HepG2 (cell line): ENCODE measurements around the gene ST6GALNAC6. TPM values are rescaled to one million over a fixed set of nuclear protein-coding genes. Genes with fewer than 3 reads are reported as not detected.

ENCODE experiments used
- ATAC-seq: fragments of 200-7000 bp; cut with Tn5 transposase; 3 replicates; pipeline ENCODE4 v1.9.1; 2020; ENCODE audit warnings: mild to moderate bottlenecking, moderate library complexity
- BruUV-seq: library from RNA; stranded (reverse); fragments of 400-500 nt; replicated peaks from 2 replicates; lab custom pipeline; 2021; lab: Mats Ljungman, UMichigan
- CTCF ChIA-PET: fragments of 300-600 bp; formaldehyde crosslinking; extraction: SDS; loops from one replicate; lab custom pipeline; 2021; ENCODE audit warnings: low total read pairs, inconsistent platforms, low intra/inter-chr PET ratio; lab: Yijun Ruan, JAX
- POLR2A ChIA-PET: fragments of 350-600 bp; sonication (Branson Sonifier 250); formaldehyde crosslinking; loops from one replicate; lab custom pipeline; 2020; ENCODE audit warnings: antibody characterized with exemption, inconsistent platforms; lab: Yijun Ruan, JAX
- DNase-seq: peaks from one replicate; pipeline ENCODE4 v3.0.0-alpha.2; 2015; ENCODE audit warnings: low spot score
- FAIRE-seq: peaks from 3 replicates; lab custom pipeline; 2011; peaks lifted over from hg19 to GRCh38; lab: Jason Lieb, UNC
- H2AFZ ChIP-seq: one replicate; pipeline ENCODE4 v1.6.1; 2011; ENCODE audit warnings: low read length, inconsistent platforms
- H3K27ac ChIP-seq: fragments of 300-600 bp; 3 replicates; pipeline ENCODE4 v1.8.0; 2011; ENCODE audit warnings: mixed run types, mild to moderate bottlenecking, mixed read lengths, low read length, inconsistent platforms; ENCODE audit not compliant: insufficient read depth; ENCODE audit errors: extremely low read length
- H3K27me3 ChIP-seq, 2 experiments: fragments of 200-600 bp in 1 of 2; 2 replicates in 1 of 2; 3 replicates in 1 of 2; pipeline versions ENCODE4 v1.6.0 to v1.8.0; 2011; ENCODE audit warnings: low read length in 2 of 2, mild to moderate bottlenecking in 2 of 2, moderate library complexity in 2 of 2, inconsistent platforms in 1 of 2; ENCODE audit not compliant: insufficient read depth in 2 of 2, control insufficient read depth in 1 of 2
- H3K36me3 ChIP-seq, 2 experiments: fragments of 200-600 bp in 1 of 2; replicated peaks in 1 of 2; 2 replicates in 1 of 2; 3 replicates in 1 of 2; pipeline versions ENCODE4 v1.5.1 to v1.8.0; 2011; ENCODE audit warnings: low read length in 2 of 2, inconsistent platforms in 1 of 2; ENCODE audit not compliant: insufficient read depth in 2 of 2, control insufficient read depth in 1 of 2
- H3K4me1 ChIP-seq: 2 replicates; pipeline ENCODE4 v1.5.1; 2012; ENCODE audit warnings: low read length, inconsistent platforms; ENCODE audit not compliant: insufficient read depth
- H3K4me2 ChIP-seq: 2 replicates; pipeline ENCODE4 v1.6.0; 2011; ENCODE audit warnings: low read depth, low read length, inconsistent platforms
- H3K4me3 ChIP-seq, 3 experiments: fragments of 200-600 bp in 1 of 3; sonication (generic), shearing (Covaris generic) in 1 of 3; replicated peaks in 1 of 3; 2 replicates each; pipeline ENCODE4 v1.5.1; 2011 to 2016; ENCODE audit warnings: low read length in 3 of 3, inconsistent platforms in 2 of 3, low read depth in 2 of 3, mild to moderate bottlenecking in 2 of 3, control low read depth in 1 of 3, mixed read lengths in 1 of 3; ENCODE audit not compliant: insufficient read depth in 1 of 3
- H3K79me2 ChIP-seq: one replicate; pipeline ENCODE4 v1.6.1; 2011; ENCODE audit warnings: low read length, inconsistent platforms; ENCODE audit not compliant: insufficient read depth
- H3K9ac ChIP-seq: 2 replicates; pipeline ENCODE4 v1.6.0; 2011; ENCODE audit warnings: mild to moderate bottlenecking, low read depth, low read length, inconsistent platforms; ENCODE audit not compliant: insufficient read depth
- H3K9me3 ChIP-seq: 2 replicates; pipeline ENCODE4 v1.5.1; 2012; ENCODE audit warnings: mild to moderate bottlenecking, low read length
- H4K20me1 ChIP-seq: 2 replicates; pipeline ENCODE4 v1.6.0; 2011; ENCODE audit warnings: inconsistent platforms, mild to moderate bottlenecking, low read length, moderate library complexity; ENCODE audit not compliant: insufficient read depth
- ESRRA ChIP-seq: sonication (generic); formaldehyde crosslinking; IDR thresholded peaks from 2 replicates; pipeline ENCODE4 v1.5.1; 2020; ENCODE audit warnings: mild to moderate bottlenecking, low read depth, missing genetic modification reagents
- FLYWCH1 ChIP-seq: sonication (generic); formaldehyde crosslinking; IDR thresholded peaks from 2 replicates; pipeline ENCODE4 v1.8.1; 2023; ENCODE audit warnings: mild to moderate bottlenecking, missing genetic modification reagents
- GPN1 ChIP-seq: sonication (generic); formaldehyde crosslinking; IDR thresholded peaks from 2 replicates; pipeline ENCODE4 v1.5.1; 2020; ENCODE audit warnings: missing genetic modification reagents, borderline replicate concordance
- HNRNPUL1 ChIP-seq: fragments of 200-400 bp; formaldehyde crosslinking; IDR thresholded peaks from 2 replicates; pipeline ENCODE4 v1.6.1; 2017; ENCODE audit warnings: low read depth, mild to moderate bottlenecking, low read length, moderate library complexity
- HOXA7 ChIP-seq: sonication (generic); formaldehyde crosslinking; IDR thresholded peaks from 2 replicates; pipeline ENCODE4 v1.8.1; 2022; ENCODE audit warnings: mild to moderate bottlenecking, missing genetic modification reagents, moderate library complexity
- PCBP1 ChIP-seq: fragments of 200-400 bp; formaldehyde crosslinking; IDR thresholded peaks from 2 replicates; pipeline ENCODE4 v1.6.1; 2017; ENCODE audit warnings: mild to moderate bottlenecking, low read depth, low read length, borderline replicate concordance
- ZMYM3 ChIP-seq: sonication (generic); formaldehyde crosslinking; IDR thresholded peaks from 2 replicates; pipeline ENCODE4 v1.5.1; 2020; ENCODE audit warnings: mild to moderate bottlenecking, missing genetic modification reagents
- ZNF24 ChIP-seq: fragments of 450-650 bp; IDR thresholded peaks from 2 replicates; pipeline ENCODE4 v1.6.1; 2017; ENCODE audit warnings: antibody characterized with exemption, mild to moderate bottlenecking
- ZNF33A ChIP-seq: sonication (generic); formaldehyde crosslinking; IDR thresholded peaks from 2 replicates; pipeline ENCODE4 v1.5.1; 2020; ENCODE audit warnings: missing genetic modification reagents, mild to moderate bottlenecking, moderate library complexity, borderline replicate concordance
- ZNF773 ChIP-seq: sonication (generic); formaldehyde crosslinking; IDR thresholded peaks from 2 replicates; pipeline ENCODE4 v1.4.0; 2020; ENCODE audit warnings: missing genetic modification reagents, borderline replicate concordance
- ZNF782 ChIP-seq: sonication (generic); formaldehyde crosslinking; IDR thresholded peaks from 2 replicates; pipeline ENCODE4 v1.4.0; 2020; ENCODE audit warnings: missing genetic modification reagents, mild to moderate bottlenecking, borderline replicate concordance
- ZZZ3 ChIP-seq: sonication (generic); formaldehyde crosslinking; IDR thresholded peaks from 2 replicates; pipeline ENCODE4 v1.4.0; 2020; ENCODE audit warnings: missing genetic modification reagents, mild to moderate bottlenecking, borderline replicate concordance
- WGBS: methylation state at CpG from one replicate; pipeline ENCODE4 v1.1.6; 2017; ENCODE audit warnings: low lambda C conversion rate; 5-methylcytosine and 5-hydroxymethylcytosine counted together
- in situ Hi-C: cut with HindIII; loops from 2 replicates; pipeline ENCODE4 v1.10.0; 2017; ENCODE audit warnings: low pct_unique_long_range_greater_than_20kb; ENCODE audit not compliant: extremely low pct_ligation_motif_present
- intact Hi-C: fragments of 100-400 bp; cut with micrococcal nuclease; formaldehyde crosslinking; loops from one replicate; pipeline ENCODE4 v1.10.0; 2022; ENCODE audit not compliant: unreplicated experiment
- polyA plus RNA-seq, 8 experiments: library from polyadenylated mRNA; depleted of rRNA in 3 of 8; stranded (reverse) in 7 of 8; unstranded in 1 of 8; fragments of >200 nt; fragmentation: Illumina TruSeq in 4 of 8; extraction: Trizol in 4 of 8; gene quantifications; 2 replicates each; pipeline versions ENCODE4 v1.2.1 to v1.2.3, GENCODE V29; 2011 to 2016; ENCODE audit warnings: low read depth in 4 of 8, missing spikeins in 1 of 8, mixed read lengths in 1 of 8; ENCODE audit not compliant: insufficient read depth in 1 of 8
- total RNA-seq, 5 experiments: library from RNA; depleted of rRNA; stranded (reverse); fragments of >200 nt; fragmentation: Illumina TruSeq; extraction: Trizol; gene quantifications; 2 replicates each; pipeline ENCODE4 v1.2.3, GENCODE V29; 2016; ENCODE audit warnings: low read depth in 1 of 5
- TF ChIP-seq, protein P1 (sequence below): sonication (generic); formaldehyde crosslinking; IDR thresholded peaks from 2 replicates; pipeline ENCODE4 v1.4.0; 2020; ENCODE audit warnings: missing genetic modification reagents

ST6GALNAC6 gene
- total and polyA plus RNA-seq, 2 of the 13 experiments (the other 11 are each of a cell fraction or from before 2014, with no cell fraction given) = 18.5 to 65.4 TPM

DNA sequence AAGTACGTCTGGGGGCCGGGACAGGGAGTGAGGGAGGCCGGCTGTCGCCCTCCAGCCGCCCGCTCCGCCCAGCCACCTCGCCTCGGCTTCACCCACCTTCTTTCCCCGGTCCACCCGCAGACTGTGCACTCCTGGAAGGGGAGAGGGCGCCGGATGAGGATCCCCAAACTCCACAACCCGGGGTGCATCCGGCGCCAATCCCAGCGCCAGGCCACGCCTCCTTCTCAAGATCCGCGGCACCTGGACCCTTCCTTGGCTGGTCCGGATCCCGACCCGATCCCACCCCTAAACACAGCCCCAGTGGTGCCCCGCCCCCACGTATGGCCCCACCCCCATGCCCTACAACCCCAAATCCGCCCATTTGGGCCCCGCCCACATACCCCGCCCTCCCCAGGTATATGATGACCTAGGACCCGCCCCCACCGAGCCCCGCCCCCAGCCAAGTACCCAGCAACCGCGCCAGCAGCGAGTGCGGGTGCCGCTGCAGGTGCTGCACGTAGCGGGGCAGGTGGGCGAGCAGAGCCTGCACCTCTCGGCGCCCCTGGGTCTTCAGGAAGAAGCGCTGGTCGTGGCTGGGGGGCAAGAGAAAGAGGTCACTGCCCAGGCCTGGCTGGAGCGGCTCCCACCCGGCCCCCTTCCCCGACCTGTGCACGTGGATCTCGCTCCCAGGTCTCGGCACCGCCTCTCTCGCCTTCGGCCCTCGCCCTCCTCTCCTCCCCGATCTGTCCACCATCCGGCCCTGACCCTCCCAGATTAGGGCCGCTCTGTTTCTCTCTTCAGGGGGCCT is 28.0 kb upstream of the ST6GALNAC6 start:
- Histone ChIP-seq H2AFZ (no peak overlapping the region), H3K36me3 (no peaks in the 10 kb centered on the region), H3K9me3 (no peaks in the 10 kb centered on the region), H3K27ac (no peak overlapping the region), H3K9ac (no peak overlapping the region), H4K20me1 (no peaks in the 10 kb centered on the region), H3K4me3 (peak overlapping the region in 2 of 3 experiments; percentile 28 to 50; a peak in 3 of 6 replicates), H3K4me1 (peaks cover 36% of the 10 kb centered on the region), H3K4me2 (peak overlapping the region; percentile 44), H3K27me3 (peaks cover 0 to 38% of the 10 kb centered on the region in 2 experiments), H3K79me2 (no peaks in the 10 kb centered on the region)
- ChIA-PET CTCF (no interaction called here), POLR2A (no interaction called here)
- TF ChIP-seq HNRNPUL1 = no peak
- TF ChIP-seq ZNF33A (CRISPR knock-in tag) = no peak
- no peak for TF ChIP-seq ZMYM3 (CRISPR knock-in tag)
- no peak for TF ChIP-seq ZNF773 (CRISPR knock-in tag)
- no peak for TF ChIP-seq ZNF782 (CRISPR knock-in tag)
- no peak for TF ChIP-seq ZZZ3 (CRISPR knock-in tag)
- TF ChIP-seq PCBP1 = 0 out of 2 replicates have a peak, but pooled peaks have one; percentile 19
- TF ChIP-seq ZNF24 = no peak
- DNase-seq = no peak
- intact Hi-C loops = no loop called here
- 32% methylated on average over 29 of the region's 56 CpGs for WGBS
- no peak for FAIRE-seq
- ATAC-seq = peak; percentile 3
- in situ Hi-C loops = loop anchor here (5.0 to 10.0 kb wide), 2 partner anchors 330 to 423 kb away; no protein-coding TSS in a partner anchor
- BruUV-seq = no TSS peak

DNA sequence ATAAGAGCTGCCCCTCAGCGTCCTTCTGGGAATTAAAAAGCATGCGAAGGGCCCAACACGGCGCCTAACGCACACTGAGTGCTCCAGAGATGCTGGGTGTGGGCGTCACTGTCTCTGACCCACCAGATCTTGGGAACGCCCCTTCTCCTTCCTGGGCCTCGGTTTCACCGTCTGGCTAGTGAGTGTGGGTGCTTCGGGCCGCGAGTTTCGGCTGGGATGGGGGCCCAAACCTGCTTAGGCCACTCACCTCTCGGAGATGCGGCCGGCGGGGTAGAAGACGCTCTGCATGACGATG is 27.4 kb upstream of the ST6GALNAC6 start:
- in situ Hi-C loops (loop anchor here (5.0 to 10.0 kb wide), 2 partner anchors 330 to 422 kb away; no protein-coding TSS in a partner anchor), intact Hi-C loops (no loop called here)
- peaks cover 0 to 38% of the 10 kb centered on the region in 2 experiments for H3K27me3 ChIP-seq
- H3K4me2 ChIP-seq = no peak overlapping the region
- FAIRE-seq = no peak
- BruUV-seq = no TSS peak
- 78% methylated on average over 14 of the region's 19 CpGs for WGBS
- ChIA-PET POLR2A (no interaction called here), CTCF (no interaction called here)
- ATAC-seq = no peak
- peaks cover 37% of the 10 kb centered on the region for H3K4me1 ChIP-seq
- no peak overlapping the region for H3K9ac ChIP-seq
- H3K4me3 ChIP-seq = no peak overlapping the region
- H3K27ac ChIP-seq = no peak overlapping the region
- no peaks in the 10 kb centered on the region for H3K79me2 ChIP-seq
- no peak for DNase-seq
- H3K36me3 ChIP-seq = no peaks in the 10 kb centered on the region
- H3K9me3 ChIP-seq = no peaks in the 10 kb centered on the region
- no peak overlapping the region for H2AFZ ChIP-seq
- no peaks in the 10 kb centered on the region for H4K20me1 ChIP-seq
- TF ChIP-seq GPN1 = no peak
- no peak for TF ChIP-seq HOXA7
- TF ChIP-seq, protein P1, sequence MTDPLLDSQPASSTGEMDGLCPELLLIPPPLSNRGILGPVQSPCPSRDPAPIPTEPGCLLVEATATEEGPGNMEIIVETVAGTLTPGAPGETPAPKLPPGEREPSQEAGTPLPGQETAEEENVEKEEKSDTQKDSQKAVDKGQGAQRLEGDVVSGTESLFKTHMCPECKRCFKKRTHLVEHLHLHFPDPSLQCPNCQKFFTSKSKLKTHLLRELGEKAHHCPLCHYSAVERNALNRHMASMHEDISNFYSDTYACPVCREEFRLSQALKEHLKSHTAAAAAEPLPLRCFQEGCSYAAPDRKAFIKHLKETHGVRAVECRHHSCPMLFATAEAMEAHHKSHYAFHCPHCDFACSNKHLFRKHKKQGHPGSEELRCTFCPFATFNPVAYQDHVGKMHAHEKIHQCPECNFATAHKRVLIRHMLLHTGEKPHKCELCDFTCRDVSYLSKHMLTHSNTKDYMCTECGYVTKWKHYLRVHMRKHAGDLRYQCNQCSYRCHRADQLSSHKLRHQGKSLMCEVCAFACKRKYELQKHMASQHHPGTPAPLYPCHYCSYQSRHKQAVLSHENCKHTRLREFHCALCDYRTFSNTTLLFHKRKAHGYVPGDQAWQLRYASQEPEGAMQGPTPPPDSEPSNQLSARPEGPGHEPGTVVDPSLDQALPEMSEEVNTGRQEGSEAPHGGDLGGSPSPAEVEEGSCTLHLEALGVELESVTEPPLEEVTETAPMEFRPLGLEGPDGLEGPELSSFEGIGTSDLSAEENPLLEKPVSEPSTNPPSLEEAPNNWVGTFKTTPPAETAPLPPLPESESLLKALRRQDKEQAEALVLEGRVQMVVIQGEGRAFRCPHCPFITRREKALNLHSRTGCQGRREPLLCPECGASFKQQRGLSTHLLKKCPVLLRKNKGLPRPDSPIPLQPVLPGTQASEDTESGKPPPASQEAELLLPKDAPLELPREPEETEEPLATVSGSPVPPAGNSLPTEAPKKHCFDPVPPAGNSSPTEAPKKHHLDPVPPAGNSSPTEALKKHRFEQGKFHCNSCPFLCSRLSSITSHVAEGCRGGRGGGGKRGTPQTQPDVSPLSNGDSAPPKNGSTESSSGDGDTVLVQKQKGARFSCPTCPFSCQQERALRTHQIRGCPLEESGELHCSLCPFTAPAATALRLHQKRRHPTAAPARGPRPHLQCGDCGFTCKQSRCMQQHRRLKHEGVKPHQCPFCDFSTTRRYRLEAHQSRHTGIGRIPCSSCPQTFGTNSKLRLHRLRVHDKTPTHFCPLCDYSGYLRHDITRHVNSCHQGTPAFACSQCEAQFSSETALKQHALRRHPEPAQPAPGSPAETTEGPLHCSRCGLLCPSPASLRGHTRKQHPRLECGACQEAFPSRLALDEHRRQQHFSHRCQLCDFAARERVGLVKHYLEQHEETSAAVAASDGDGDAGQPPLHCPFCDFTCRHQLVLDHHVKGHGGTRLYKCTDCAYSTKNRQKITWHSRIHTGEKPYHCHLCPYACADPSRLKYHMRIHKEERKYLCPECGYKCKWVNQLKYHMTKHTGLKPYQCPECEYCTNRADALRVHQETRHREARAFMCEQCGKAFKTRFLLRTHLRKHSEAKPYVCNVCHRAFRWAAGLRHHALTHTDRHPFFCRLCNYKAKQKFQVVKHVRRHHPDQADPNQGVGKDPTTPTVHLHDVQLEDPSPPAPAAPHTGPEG = no peak
- TF ChIP-seq ESRRA = no peak
- TF ChIP-seq FLYWCH1 (CRISPR knock-in tag) = no peak
